Endothelial cell (in vitro differentiated cells): Measurements from ENCODE around the gene MLST8. TPM values are rescaled to one million over a fixed set of nuclear protein-coding genes. Genes with fewer than 3 reads are reported as not detected.

Experiments used
- DNase-seq: peaks from one replicate; pipeline ENCODE4 v3.0.0; 2021; ENCODE audit warnings: low spot score
- H3K27ac Mint-ChIP-seq: one replicate; pipeline ENCODE4 v1.8.0; 2021; ENCODE audit warnings: mixed read lengths, inconsistent platforms; ENCODE audit not compliant: unreplicated experiment
- H3K27me3 Mint-ChIP-seq: one replicate; pipeline ENCODE4 v1.8.0; 2021; ENCODE audit warnings: mild to moderate bottlenecking, moderate library complexity, mixed read lengths, inconsistent platforms; ENCODE audit not compliant: unreplicated experiment
- H3K36me3 Mint-ChIP-seq: one replicate; pipeline ENCODE4 v1.8.0; 2021; ENCODE audit warnings: mild to moderate bottlenecking, low read depth, mixed read lengths, inconsistent platforms; ENCODE audit not compliant: unreplicated experiment
- H3K4me1 Mint-ChIP-seq: one replicate; pipeline ENCODE4 v1.8.0; 2021; ENCODE audit warnings: mild to moderate bottlenecking, mixed read lengths, inconsistent platforms; ENCODE audit not compliant: unreplicated experiment
- H3K4me3 Mint-ChIP-seq: one replicate; pipeline ENCODE4 v1.8.0; 2021; ENCODE audit warnings: mild to moderate bottlenecking, mixed read lengths, inconsistent platforms; ENCODE audit not compliant: unreplicated experiment
- H3K9me3 Mint-ChIP-seq: one replicate; pipeline ENCODE4 v1.8.0; 2021; ENCODE audit warnings: mixed read lengths, inconsistent platforms; ENCODE audit not compliant: unreplicated experiment
- CTCF ChIP-seq: fragments of 200-600 bp; sonication (generic); IDR thresholded peaks from one replicate; pipeline ENCODE4 v1.5.0; 2021; ENCODE audit warnings: antibody characterized with exemption; ENCODE audit not compliant: unreplicated experiment
- total RNA-seq: library from RNA; stranded (reverse); fragmentation: NEBNext Ultra II Directional; extraction: Animal tissue kit (Norgen Biotek cat#: 25700); gene quantifications from one replicate; pipeline ENCODE4 v1.2.1, GENCODE V29; 2021; ENCODE audit not compliant: unreplicated experiment

Gene MLST8
- total RNA-seq, 1 donor from 2014 or later = 35.4 TPM

- Mint-ChIP-seq H3K4me3 (peak overlapping the region; percentile 84), H3K36me3 (peaks cover 13% of the 10 kb centered on the region), H3K4me1 (peaks cover 10% of the 10 kb centered on the region), H3K27me3 (peaks cover 15% of the 10 kb centered on the region), H3K27ac (peak overlapping the region; percentile 10), H3K9me3 (no peaks in the 10 kb centered on the region)
- DNase-seq = no peak
- TF ChIP-seq CTCF = no peak
Measured at GRCh38 chr16:2204416-2205103, 694 bp upstream of the MLST8 start.

GRCh38 chr16:2205967-2206313, 686 bp downstream of the MLST8 start:
- H3K27me3 Mint-ChIP-seq = peaks cover 14% of the 10 kb centered on the region
- H3K9me3 Mint-ChIP-seq = no peaks in the 10 kb centered on the region
- H3K4me1 Mint-ChIP-seq = peaks cover 10% of the 10 kb centered on the region
- no peak for DNase-seq
- peaks cover 8% of the 10 kb centered on the region for H3K36me3 Mint-ChIP-seq
- H3K27ac Mint-ChIP-seq = no peak overlapping the region
- no peak for TF ChIP-seq CTCF
- peak overlapping the region; percentile 78 for H3K4me3 Mint-ChIP-seq

- peaks cover 8% of the 10 kb centered on the region for H3K36me3 Mint-ChIP-seq
- H3K4me1 Mint-ChIP-seq = peaks cover 10% of the 10 kb centered on the region
- H3K9me3 Mint-ChIP-seq = no peaks in the 10 kb centered on the region
- TF ChIP-seq CTCF = no peak
- H3K27ac Mint-ChIP-seq = peak overlapping the region; percentile 67
- peak overlapping the region; percentile 85 for H3K4me3 Mint-ChIP-seq
- H3K27me3 Mint-ChIP-seq = peaks cover 14% of the 10 kb centered on the region
- no peak for DNase-seq
Measured at GRCh38 chr16:2206420-2206779, 1.1 kb downstream of the MLST8 start.

- H3K4me1 Mint-ChIP-seq = peaks cover 12% of the 10 kb centered on the region
- DNase-seq = no peak
- H3K27ac Mint-ChIP-seq = no peak overlapping the region
- H3K4me3 Mint-ChIP-seq = peak overlapping the region; percentile 81
- peaks cover 12% of the 10 kb centered on the region for H3K27me3 Mint-ChIP-seq
- peaks cover 8% of the 10 kb centered on the region for H3K36me3 Mint-ChIP-seq
- no peaks in the 10 kb centered on the region for H3K9me3 Mint-ChIP-seq
- no peak for TF ChIP-seq CTCF
Measured at GRCh38 chr16:2206780-2207433, 1.7 kb downstream of the MLST8 start.

- no peak for DNase-seq
- peaks cover 8% of the 10 kb centered on the region for H3K36me3 Mint-ChIP-seq
- no peak for TF ChIP-seq CTCF
- peaks cover 17% of the 10 kb centered on the region for H3K4me1 Mint-ChIP-seq
- no peaks in the 10 kb centered on the region for H3K9me3 Mint-ChIP-seq
- peak overlapping the region; percentile 81 for H3K4me3 Mint-ChIP-seq
- no peak overlapping the region for H3K27ac Mint-ChIP-seq
- peaks cover 16% of the 10 kb centered on the region for H3K27me3 Mint-ChIP-seq
Measured at GRCh38 chr16:2207872-2208271, 2.6 kb downstream of the MLST8 start.
